HG03521 (cell line): ENCODE measurements around the gene VGLL4.
"Not testable (repeated sequence)": the region's sequence is repeated elsewhere in the genome, so short reads cannot be mapped to it uniquely, and the experiment has no call there.

Experiments
- ATAC-seq: cut with Tn5 transposase; IDR thresholded peaks from one replicate; pipeline ENCODE4 v1.9.1; 2021; ENCODE audit warnings: mild to moderate bottlenecking, moderate library complexity; ENCODE audit not compliant: unreplicated experiment

VGLL4 gene

GRCh38 chr3:11588755-11589154 lies 55.0 kb downstream of the VGLL4 start:
- ATAC-seq: no peak

GRCh38 chr3:11588338-11588737 lies 55.4 kb downstream of the VGLL4 start:
- ATAC-seq: no peak

- ATAC-seq: no peak
These were observed 55.9 kb downstream of the VGLL4 start for GRCh38 chr3:11587766-11588165.

GRCh38 chr3:11584570-11584969 lies 59.1 kb downstream of the VGLL4 start:
- no peak for ATAC-seq

GRCh38 chr3:11583638-11584046 lies 60.1 kb downstream of the VGLL4 start:
- ATAC-seq: no peak

GRCh38 chr3:11583235-11583634 lies 60.5 kb downstream of the VGLL4 start:
- no peak for ATAC-seq

GRCh38 chr3:11582191-11582968 lies 61.3 kb downstream of the VGLL4 start:
- no peak for ATAC-seq

- ATAC-seq: no peak
These were observed 62.2 kb downstream of the VGLL4 start for GRCh38 chr3:11581237-11582190.

GRCh38 chr3:11580645-11581044 lies 63.1 kb downstream of the VGLL4 start:
- no peak for ATAC-seq

GRCh38 chr3:11578169-11578568 lies 65.5 kb downstream of the VGLL4 start:
- ATAC-seq: no peak

GRCh38 chr3:11576453-11576852 lies 67.3 kb downstream of the VGLL4 start:
- no peak for ATAC-seq

GRCh38 chr3:11575677-11576076 lies 68.0 kb downstream of the VGLL4 start:
- ATAC-seq: no peak

- no peak for ATAC-seq
These were observed 68.6 kb downstream of the VGLL4 start for GRCh38 chr3:11574981-11575669.

GRCh38 chr3:11572660-11573059 lies 71.1 kb downstream of the VGLL4 start:
- not testable (repeated sequence) for ATAC-seq

GRCh38 chr3:11570789-11571495 lies 72.8 kb downstream of the VGLL4 start:
- ATAC-seq: no peak

GRCh38 chr3:11570251-11570650 lies 73.5 kb downstream of the VGLL4 start:
- no peak for ATAC-seq

- ATAC-seq: no peak
These were observed 74.5 kb downstream of the VGLL4 start for GRCh38 chr3:11569156-11569741.

GRCh38 chr3:11568503-11569155 lies 75.1 kb downstream of the VGLL4 start:
- no peak for ATAC-seq

GRCh38 chr3:11567516-11568467 lies 75.9 kb downstream of the VGLL4 start:
- no peak for ATAC-seq
